A549 (cell line): ENCODE results near the gene IDNK. TPM values are rescaled to one million over a fixed set of nuclear protein-coding genes. Genes with fewer than 3 reads are reported as not detected.

ENCODE experiments used
- ATAC-seq, 2 experiments: fragments of 200-7000 bp in 1 of 2; fragments of >200 bp in 1 of 2; cut with Nextera tagmentation in 1 of 2; cut with Tn5 transposase in 1 of 2; 3 replicates each; pipeline versions ENCODE4 v1.8.0 to v1.9.1; 2018 to 2020; ENCODE audit warnings: mild to moderate bottlenecking in 1 of 2, moderate library complexity in 1 of 2
- CTCF ChIA-PET: fragments of 300-600 bp; sonication (Branson Sonifier 250); formaldehyde crosslinking; extraction: SDS; loops from one replicate; lab custom pipeline; 2021; ENCODE audit warnings: antibody characterized with exemption, inconsistent platforms; lab: Yijun Ruan, JAX
- POLR2A ChIA-PET: fragments of 350-600 bp; formaldehyde crosslinking; extraction: SDS; loops from one replicate; lab custom pipeline; 2021; ENCODE audit warnings: antibody characterized with exemption, inconsistent platforms; lab: Yijun Ruan, JAX
- DNase-seq, 2 experiments: peaks; one replicate each; pipeline versions ENCODE4 v3.0.0 to v3.0.0-alpha.2; 2011 to 2016; ENCODE audit warnings: low read depth in 1 of 2, low spot score in 1 of 2
- FAIRE-seq: peaks from 2 replicates; lab custom pipeline; 2011; peaks lifted over from hg19 to GRCh38; lab: Jason Lieb, UNC
- H3K27ac ChIP-seq, 2 experiments: fragments of >200 bp; sonication (Bioruptor Twin); formaldehyde crosslinking; 3 replicates each; pipeline ENCODE4 v1.5.1; 2016 to 2017
- H3K4me1 ChIP-seq: fragments of >200 bp; sonication (Bioruptor Twin); formaldehyde crosslinking; 3 replicates; pipeline ENCODE4 v1.6.1; 2016
- H3K4me2 ChIP-seq: fragments of >200 bp; sonication (Bioruptor Twin); formaldehyde crosslinking; 3 replicates; pipeline ENCODE4 v1.6.1; 2016
- H3K4me3 ChIP-seq: fragments of >200 bp; sonication (Bioruptor Twin); formaldehyde crosslinking; 3 replicates; pipeline ENCODE4 v1.5.1; 2016
- H3K9me3 ChIP-seq: fragments of >200 bp; sonication (Bioruptor Twin); formaldehyde crosslinking; 3 replicates; pipeline ENCODE4 v1.6.1; 2016
- CBX8 ChIP-seq: fragments of 200-600 bp; sonication (generic); IDR thresholded peaks from 2 replicates; pipeline ENCODE4 v1.6.1; 2016
- CEBPB ChIP-seq, 2 experiments: fragments of >200 bp in 1 of 2; sonication (Bioruptor Twin) in 1 of 2; formaldehyde crosslinking in 1 of 2; IDR thresholded peaks; 2 replicates each; pipeline ENCODE4 v1.6.1; 2012 to 2016
- CHD2 ChIP-seq: fragments of 150-350 bp; IDR thresholded peaks from 2 replicates; pipeline ENCODE4 v1.6.1; 2014; ENCODE audit warnings: low read length; ENCODE audit not compliant: partially characterized antibody
- CHD4 ChIP-seq: fragments of 200-600 bp; sonication (generic); IDR thresholded peaks from 2 replicates; pipeline ENCODE4 v1.6.1; 2016; ENCODE audit warnings: antibody characterized with exemption, mild to moderate bottlenecking, borderline replicate concordance
- CTCF ChIP-seq: fragments of >200 bp; sonication (Bioruptor Twin); formaldehyde crosslinking; IDR thresholded peaks from 3 replicates; pipeline ENCODE4 v1.5.1; 2016
- E2F6 ChIP-seq: IDR thresholded peaks from 2 replicates; pipeline ENCODE4 v1.6.1; 2012; ENCODE audit warnings: low read depth, borderline replicate concordance
- EHF ChIP-seq: fragments of 250-450 bp; sonication (Bioruptor Pico); IDR thresholded peaks from 2 replicates; pipeline ENCODE4 v1.5.0; 2020; ENCODE audit warnings: mild to moderate bottlenecking
- EP300 ChIP-seq, 2 experiments: fragments of >200 bp; sonication (Bioruptor Twin); formaldehyde crosslinking; IDR thresholded peaks; 2 replicates in 1 of 2; 3 replicates in 1 of 2; pipeline ENCODE4 v1.6.1; 2016 to 2017
- FOSB ChIP-seq: fragments of 250-450 bp; sonication (Bioruptor Pico); IDR thresholded peaks from 2 replicates; pipeline ENCODE4 v1.5.0; 2020; ENCODE audit warnings: mild to moderate bottlenecking, moderate library complexity
- FOXS1 ChIP-seq: fragments of 250-450 bp; sonication (Bioruptor Pico); IDR thresholded peaks from 2 replicates; pipeline ENCODE4 v1.5.0; 2020; ENCODE audit warnings: mild to moderate bottlenecking, moderate library complexity
- GATA3 ChIP-seq: IDR thresholded peaks from 2 replicates; pipeline ENCODE4 v1.6.1; 2012; ENCODE audit warnings: borderline replicate concordance
- HDAC2 ChIP-seq: fragments of 200-600 bp; sonication (generic); IDR thresholded peaks from 2 replicates; pipeline ENCODE4 v1.6.1; 2016
- HEYL ChIP-seq: fragments of 250-450 bp; sonication (Bioruptor Pico); IDR thresholded peaks from 2 replicates; pipeline ENCODE4 v1.8.0; 2021; ENCODE audit warnings: mild to moderate bottlenecking, moderate library complexity
- HOXB13 ChIP-seq: fragments of 250-450 bp; sonication (Bioruptor Pico); IDR thresholded peaks from 2 replicates; pipeline ENCODE4 v1.5.0; 2020; ENCODE audit warnings: low read depth, mild to moderate bottlenecking, moderate library complexity
- JUN ChIP-seq, 2 experiments: fragments of >200 bp; sonication (Bioruptor Twin); formaldehyde crosslinking; IDR thresholded peaks; 2 replicates in 1 of 2; 3 replicates in 1 of 2; pipeline ENCODE4 v1.6.1; 2016 to 2017
- JUNB ChIP-seq: fragments of >200 bp; sonication (Bioruptor Twin); formaldehyde crosslinking; IDR thresholded peaks from 2 replicates; pipeline ENCODE4 v1.6.1; 2016
- MAX ChIP-seq: IDR thresholded peaks from 2 replicates; pipeline ENCODE4 v1.6.1; 2012
- MYC ChIP-seq: IDR thresholded peaks from 2 replicates; pipeline ENCODE4 v1.6.1; 2012; ENCODE audit warnings: mild to moderate bottlenecking, inconsistent platforms, low read length, improper control_type of control experiment, borderline replicate concordance
- PHF8 ChIP-seq: fragments of 200-600 bp; sonication (generic); IDR thresholded peaks from 2 replicates; pipeline ENCODE4 v1.6.1; 2016; ENCODE audit warnings: low read depth, mild to moderate bottlenecking, antibody characterized with exemption, moderate library complexity, borderline replicate concordance
- POLR2A ChIP-seq: IDR thresholded peaks from 2 replicates; pipeline ENCODE4 v1.6.1; 2012; ENCODE audit warnings: mild to moderate bottlenecking, low read length
- POLR2AphosphoS2 ChIP-seq: conservative IDR thresholded peaks from 2 replicates; pipeline ENCODE4 v1.6.1; 2012; ENCODE audit warnings: low read length, improper control_type of control experiment, inconsistent platforms
- RAD21 ChIP-seq, 2 experiments: fragments of >200 bp in 1 of 2; sonication (Bioruptor Twin) in 1 of 2; formaldehyde crosslinking in 1 of 2; IDR thresholded peaks in 1 of 2; conservative IDR thresholded peaks in 1 of 2; 2 replicates in 1 of 2; 3 replicates in 1 of 2; pipeline ENCODE4 v1.6.1; 2012 to 2018; ENCODE audit warnings: inconsistent platforms in 1 of 2
- RARB ChIP-seq: fragments of 250-450 bp; sonication (Bioruptor Pico); IDR thresholded peaks from 2 replicates; pipeline ENCODE4 v1.8.0; 2021; ENCODE audit warnings: mild to moderate bottlenecking, moderate library complexity
- REST ChIP-seq: fragments of 200-600 bp; sonication (generic); IDR thresholded peaks from 2 replicates; pipeline ENCODE4 v1.6.1; 2016; ENCODE audit warnings: antibody characterized with exemption, mild to moderate bottlenecking, moderate library complexity
- ZC3H11A ChIP-seq: fragments of 450-650 bp; IDR thresholded peaks from 2 replicates; pipeline ENCODE4 v1.6.1; 2014; ENCODE audit warnings: antibody characterized with exemption, mild to moderate bottlenecking
- ZNF302 ChIP-seq: fragments of 250-450 bp; sonication (Bioruptor Pico); IDR thresholded peaks from 2 replicates; pipeline ENCODE4 v1.9.0; 2021; ENCODE audit warnings: inconsistent platforms, mild to moderate bottlenecking, moderate library complexity
- WGBS: methylation state at CpG from one replicate; pipeline ENCODE4 v1.1.6; 2017; ENCODE audit errors: missing lambda C conversion rate; 5-methylcytosine and 5-hydroxymethylcytosine counted together
- polyA plus RNA-seq, 4 experiments: library from polyadenylated mRNA; depleted of rRNA in 3 of 4; stranded (reverse); fragments of >200 nt; fragmentation: RNase III in 1 of 4; extraction: RNeasy Plus Mini Kit Qiagen cat#74134 plus additional on column Dnase treatment in 1 of 4; gene quantifications; 2 replicates in 3 of 4; 3 replicates in 1 of 4; pipeline ENCODE4 v1.2.3, GENCODE V29; 2011 to 2017

IDNK gene
- polyA plus RNA-seq, 2 of the 4 experiments (the other 2 are of a cell fraction), result 10.9 to 16.2 TPM

GRCh38 chr9:83656952-83657351 lies 34.0 kb downstream of the IDNK start:
- ChIA-PET POLR2A (interaction anchor here (1.2 kb wide), 1 partner anchor 51 kb away, joined by 3 read pairs; no protein-coding TSS in a partner anchor), CTCF (interaction anchor here (0.6 to 1.6 kb wide), 4 partner anchors 12 to 118 kb away, joined by 3 to 6 read pairs (median 4); no protein-coding TSS in a partner anchor)
- DNase-seq (no peak), FAIRE-seq (no peak), ATAC-seq (no peak)
- Histone ChIP-seq H3K9me3 (0 out of 3 replicates have a peak, but pooled peaks cover 2% of the 10 kb centered on the region), H3K4me3 (no peak overlapping the region), H3K4me2 (no peak overlapping the region), H3K27ac (no peak overlapping the region), H3K4me1 (no peaks in the 10 kb centered on the region)
- TF ChIP-seq JUNB (no peak), CEBPB (IDR thresholded peaks at IDR 0.05) (no peak), CTCF (no peak), HOXB13 (CRISPR knock-in tag) (no peak), POLR2AphosphoS2 (no peak), FOSB (no peak), HEYL (no peak), CHD2 (no peak), GATA3 (no peak), CHD4 (no peak)
- WGBS, result 94% methylated on average over 6 of the region's 6 CpGs

GRCh38 chr9:83662933-83663332 lies 40.0 kb downstream of the IDNK start:
- CTCF ChIA-PET, result interaction anchor here (1.1 to 1.7 kb wide), 3 partner anchors 9 to 23 kb away, joined by 3 to 6 read pairs (median 3); no protein-coding TSS in a partner anchor
- Histone ChIP-seq H3K4me3 (no peak overlapping the region), H3K4me2 (no peak overlapping the region), H3K4me1 (no peaks in the 10 kb centered on the region), H3K9me3 (no peaks in the 10 kb centered on the region), H3K27ac (no peak overlapping the region)
- ATAC-seq (no peak), FAIRE-seq (no peak), DNase-seq (no peak)
- POLR2A ChIA-PET, result interaction anchor here (1.3 kb wide), 1 partner anchor 45 kb away, joined by 4 read pairs; no protein-coding TSS in a partner anchor
- 98% methylated on average over 3 of the region's 3 CpGs for WGBS
- TF ChIP-seq GATA3 (no peak), CHD2 (no peak), EP300 (IDR thresholded peaks at IDR 0.05) (no peak), E2F6 (no peak), REST (no peak), HEYL (no peak), MYC (no peak), CBX8 (no peak), EHF (CRISPR knock-in tag) (no peak), ZC3H11A (no peak), PHF8 (no peak), ZNF302 (CRISPR knock-in tag) (no peak), MAX (no peak), CTCF (no peak), RARB (CRISPR knock-in tag) (no peak), JUN (IDR thresholded peaks at IDR 0.05) (no peak), HDAC2 (no peak), RAD21 (conservative IDR thresholded peaks at IDR 0.05 in 1 of 2, IDR thresholded peaks at IDR 0.05 in 1 of 2) (no peak), POLR2A (no peak), FOXS1 (CRISPR knock-in tag) (no peak)
